Measurements from ENCODE around the gene TEX38.

TEX38 gene

GRCh38 chr1:46681333-46682034 is 9.8 kb downstream of the TEX38 start:
- TF ChIP-seq, protein P1, sequence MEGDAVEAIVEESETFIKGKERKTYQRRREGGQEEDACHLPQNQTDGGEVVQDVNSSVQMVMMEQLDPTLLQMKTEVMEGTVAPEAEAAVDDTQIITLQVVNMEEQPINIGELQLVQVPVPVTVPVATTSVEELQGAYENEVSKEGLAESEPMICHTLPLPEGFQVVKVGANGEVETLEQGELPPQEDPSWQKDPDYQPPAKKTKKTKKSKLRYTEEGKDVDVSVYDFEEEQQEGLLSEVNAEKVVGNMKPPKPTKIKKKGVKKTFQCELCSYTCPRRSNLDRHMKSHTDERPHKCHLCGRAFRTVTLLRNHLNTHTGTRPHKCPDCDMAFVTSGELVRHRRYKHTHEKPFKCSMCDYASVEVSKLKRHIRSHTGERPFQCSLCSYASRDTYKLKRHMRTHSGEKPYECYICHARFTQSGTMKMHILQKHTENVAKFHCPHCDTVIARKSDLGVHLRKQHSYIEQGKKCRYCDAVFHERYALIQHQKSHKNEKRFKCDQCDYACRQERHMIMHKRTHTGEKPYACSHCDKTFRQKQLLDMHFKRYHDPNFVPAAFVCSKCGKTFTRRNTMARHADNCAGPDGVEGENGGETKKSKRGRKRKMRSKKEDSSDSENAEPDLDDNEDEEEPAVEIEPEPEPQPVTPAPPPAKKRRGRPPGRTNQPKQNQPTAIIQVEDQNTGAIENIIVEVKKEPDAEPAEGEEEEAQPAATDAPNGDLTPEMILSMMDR (IDR thresholded peaks at IDR 0.05; ENCODE audit: insufficient read depth, missing control alignments): no peak
- FAIRE-seq (no peak), DNase-seq (ENCODE audit: insufficient read length, low spot score) (no peak)

GRCh38 chr1:46682064-46682463 is 10.4 kb downstream of the TEX38 start:
- TF ChIP-seq, protein P1 (IDR thresholded peaks at IDR 0.05; ENCODE audit: insufficient read depth, missing control alignments): no peak
- no peak for DNase-seq (ENCODE audit: insufficient read length, low spot score)
- FAIRE-seq: no peak

GRCh38 chr1:46684670-46685069 is 13.0 kb downstream of the TEX38 start:
- FAIRE-seq (no peak), DNase-seq (ENCODE audit: insufficient read length, low spot score) (no peak)
- TF ChIP-seq, protein P1 (IDR thresholded peaks at IDR 0.05; ENCODE audit: insufficient read depth, missing control alignments): no peak

GRCh38 chr1:46686255-46686654 is 14.6 kb downstream of the TEX38 start:
- FAIRE-seq (no peak), DNase-seq (ENCODE audit: insufficient read length, low spot score) (no peak)
- TF ChIP-seq, protein P1 (IDR thresholded peaks at IDR 0.05; ENCODE audit: insufficient read depth, missing control alignments): no peak

DNA sequence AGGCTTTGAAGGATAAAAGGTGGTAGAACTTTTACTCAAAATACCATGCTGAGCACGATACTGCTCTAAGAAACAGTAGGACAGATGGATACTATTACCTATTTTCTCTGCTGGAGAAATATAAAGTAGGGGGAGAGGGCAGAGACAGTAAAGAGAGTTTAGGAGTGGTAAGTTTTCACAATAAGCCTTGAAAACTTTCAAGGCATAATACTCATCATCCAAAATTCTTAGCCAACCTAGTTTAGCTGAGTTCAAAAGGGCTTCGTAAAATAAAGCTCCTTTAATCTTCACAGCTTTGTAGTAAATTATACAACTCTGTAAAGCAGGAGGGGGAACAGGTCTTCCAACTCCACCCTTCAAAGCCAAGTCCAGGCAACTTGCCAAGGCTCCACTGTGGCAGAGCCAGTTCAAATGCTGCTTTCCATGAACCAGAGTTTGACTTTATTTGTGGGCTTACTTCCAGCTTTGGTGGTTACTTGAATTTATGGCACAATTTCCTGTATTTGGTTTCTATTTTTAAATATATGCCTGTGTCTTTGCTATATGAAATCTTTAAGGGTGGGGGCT is 15.5 kb downstream of the TEX38 start:
- no peak for FAIRE-seq
- DNase-seq (ENCODE audit: insufficient read length, low spot score): no peak
- TF ChIP-seq, protein P1 (IDR thresholded peaks at IDR 0.05; ENCODE audit: insufficient read depth, missing control alignments): no peak

- FAIRE-seq (no peak), DNase-seq (ENCODE audit: insufficient read length, low spot score) (no peak)
- TF ChIP-seq, protein P1 (IDR thresholded peaks at IDR 0.05; ENCODE audit: insufficient read depth, missing control alignments): no peak
Measured at GRCh38 chr1:46687921-46688509, 16.4 kb downstream of the TEX38 start.

- DNase-seq (ENCODE audit: insufficient read length, low spot score): no peak
- no peak for FAIRE-seq
- TF ChIP-seq, protein P1 (IDR thresholded peaks at IDR 0.05; ENCODE audit: insufficient read depth, missing control alignments): no peak
Measured at GRCh38 chr1:46689356-46689755, 17.7 kb downstream of the TEX38 start.

Measured in D721Med (cell line).